Thyroid gland (tissue), 4 donors: Measurements from ENCODE around the gene NENF.

Experiments used
- CTCF ChIP-seq, 6 experiments: fragments of 200-600 bp in 3 of 6; fragments of 450-650 bp in 3 of 6; sonication (generic) in 3 of 6; IDR thresholded peaks; one replicate each; pipeline ENCODE4 v1.5.1; 2016 to 2019; ENCODE audit warnings: antibody characterized with exemption in 6 of 6, mild to moderate bottlenecking in 2 of 6, inconsistent platforms in 1 of 6, moderate library complexity in 1 of 6
- POLR2A ChIP-seq, 2 donors: fragments of 450-650 bp; IDR thresholded peaks; one replicate each; pipeline ENCODE4 v1.6.1; 2017; ENCODE audit warnings: antibody characterized with exemption in 2 of 2, mild to moderate bottlenecking in 2 of 2, moderate library complexity in 1 of 2

DNA sequence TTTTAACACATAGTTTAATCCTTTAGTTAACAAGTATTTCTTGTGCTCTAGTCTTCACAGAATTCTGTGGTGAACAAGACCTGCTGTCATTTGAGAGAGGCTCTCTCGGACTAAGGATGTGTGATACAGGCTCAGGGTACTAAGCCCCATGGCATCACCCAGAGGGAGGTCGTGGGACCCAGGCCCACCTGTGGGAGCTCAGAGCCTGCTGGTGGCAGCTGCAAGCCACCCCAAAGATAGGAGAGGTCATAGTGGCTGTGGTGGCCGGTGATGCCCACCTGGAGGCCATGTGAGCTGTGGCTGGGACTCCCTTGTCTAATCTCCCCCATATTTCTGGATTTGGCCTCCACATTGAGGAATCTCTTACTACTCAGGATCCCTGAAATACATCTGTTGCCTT, 22.0 kb downstream of the NENF start:
- TF ChIP-seq CTCF (IDR thresholded peaks at IDR 0.05): no peak
- TF ChIP-seq POLR2A (IDR thresholded peaks at IDR 0.05): no peak
